ENCODE measurements around the gene FAM120B.

DNA sequence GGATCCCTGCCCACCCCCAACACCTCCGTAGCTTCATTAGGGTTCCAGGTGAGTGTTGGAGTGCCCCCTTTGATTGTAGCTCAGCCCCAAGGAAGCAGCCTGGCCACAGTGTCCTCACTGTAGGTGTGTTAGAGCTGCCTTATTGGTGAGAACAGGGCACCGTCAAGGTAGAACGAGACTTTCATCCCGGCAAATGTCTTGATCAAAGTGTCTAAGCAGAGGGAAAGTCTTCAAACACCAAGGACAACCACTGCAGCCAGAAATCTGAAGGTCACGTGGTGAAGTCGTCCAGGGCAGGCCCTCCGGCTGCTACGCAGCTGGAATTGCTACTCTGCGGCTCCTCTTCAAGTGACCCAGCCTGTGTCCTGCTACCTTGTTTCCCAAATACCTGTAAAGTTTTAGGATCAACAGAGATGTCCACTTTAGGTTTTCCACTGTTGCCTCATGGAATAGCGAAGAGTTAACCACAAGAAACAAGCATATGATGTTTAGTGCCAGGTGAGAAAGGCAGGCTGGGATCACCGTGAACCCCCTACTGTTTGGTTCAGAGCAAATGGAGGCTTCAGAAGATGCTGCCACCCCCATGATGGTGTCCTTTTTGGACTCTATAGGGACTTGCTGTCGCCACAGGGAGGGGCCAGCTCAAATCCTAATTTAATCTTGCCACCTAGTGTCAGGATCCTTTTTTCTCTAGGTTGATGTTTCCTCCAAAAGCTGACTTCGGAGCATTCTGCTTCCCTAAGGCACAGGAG, 14.0 kb upstream of the FAM120B start:
- TF ChIP-seq POLR2A (IDR thresholded peaks at IDR 0.05): no peak
- TF ChIP-seq, protein P1, sequence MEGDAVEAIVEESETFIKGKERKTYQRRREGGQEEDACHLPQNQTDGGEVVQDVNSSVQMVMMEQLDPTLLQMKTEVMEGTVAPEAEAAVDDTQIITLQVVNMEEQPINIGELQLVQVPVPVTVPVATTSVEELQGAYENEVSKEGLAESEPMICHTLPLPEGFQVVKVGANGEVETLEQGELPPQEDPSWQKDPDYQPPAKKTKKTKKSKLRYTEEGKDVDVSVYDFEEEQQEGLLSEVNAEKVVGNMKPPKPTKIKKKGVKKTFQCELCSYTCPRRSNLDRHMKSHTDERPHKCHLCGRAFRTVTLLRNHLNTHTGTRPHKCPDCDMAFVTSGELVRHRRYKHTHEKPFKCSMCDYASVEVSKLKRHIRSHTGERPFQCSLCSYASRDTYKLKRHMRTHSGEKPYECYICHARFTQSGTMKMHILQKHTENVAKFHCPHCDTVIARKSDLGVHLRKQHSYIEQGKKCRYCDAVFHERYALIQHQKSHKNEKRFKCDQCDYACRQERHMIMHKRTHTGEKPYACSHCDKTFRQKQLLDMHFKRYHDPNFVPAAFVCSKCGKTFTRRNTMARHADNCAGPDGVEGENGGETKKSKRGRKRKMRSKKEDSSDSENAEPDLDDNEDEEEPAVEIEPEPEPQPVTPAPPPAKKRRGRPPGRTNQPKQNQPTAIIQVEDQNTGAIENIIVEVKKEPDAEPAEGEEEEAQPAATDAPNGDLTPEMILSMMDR (IDR thresholded peaks at IDR 0.05 in 4 of 5, conservative IDR thresholded peaks at IDR 0.05 in 1 of 5): peak in 3 of 5 experiments; percentile 21 to 35 (median 34)

Data from gastrocnemius medialis (tissue), 4 donors.